HG02938 (cell line): ENCODE results near the gene MAD1L1.

Experiments used
- ATAC-seq: cut with Tn5 transposase; IDR thresholded peaks from one replicate; pipeline ENCODE4 v1.9.1; 2021; ENCODE audit warnings: mild to moderate bottlenecking, moderate library complexity; ENCODE audit not compliant: unreplicated experiment

MAD1L1 gene

DNA sequence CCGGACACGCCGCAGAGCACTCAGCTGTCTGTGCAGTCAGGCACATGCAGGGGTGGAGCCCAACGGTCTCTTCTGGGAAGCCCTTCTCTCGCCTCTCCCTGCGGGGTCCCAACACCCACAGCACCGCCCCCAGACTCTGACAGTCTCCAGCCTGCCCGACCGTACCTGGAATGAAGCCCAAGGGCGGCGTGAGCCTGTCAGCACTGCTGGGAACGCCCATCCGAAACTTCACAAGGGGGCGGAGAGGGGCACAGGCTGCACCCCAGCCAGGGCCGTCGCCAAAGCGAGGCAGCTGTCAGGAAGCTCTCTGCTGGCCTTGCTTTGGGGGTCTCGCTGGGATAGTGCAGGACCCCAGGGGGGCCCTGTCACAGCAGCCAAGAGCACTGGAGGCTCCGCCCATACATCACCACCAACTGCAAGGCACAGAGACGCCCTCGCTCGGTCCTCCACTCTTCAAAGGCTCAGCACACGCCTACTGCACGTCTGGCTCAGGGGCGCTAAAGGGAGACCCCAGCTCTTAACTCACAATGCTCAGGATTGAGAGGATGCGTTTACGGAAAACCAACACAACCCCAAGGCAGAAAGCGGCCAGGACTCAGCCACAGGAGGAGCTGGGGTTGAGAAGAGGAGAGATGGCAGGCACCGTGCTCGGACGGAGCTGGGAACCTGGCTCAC, 30.9 kb downstream of the MAD1L1 start:
- ATAC-seq = no peak

- ATAC-seq = no peak
Measured at GRCh38 chr7:2201128-2201527, 31.6 kb downstream of the MAD1L1 start.

- ATAC-seq = no peak
Measured at GRCh38 chr7:2200584-2200980, 32.2 kb downstream of the MAD1L1 start.

GRCh38 chr7:2199956-2200583, 32.7 kb downstream of the MAD1L1 start:
- no peak for ATAC-seq

GRCh38 chr7:2199528-2199927, 33.2 kb downstream of the MAD1L1 start:
- ATAC-seq = no peak

DNA sequence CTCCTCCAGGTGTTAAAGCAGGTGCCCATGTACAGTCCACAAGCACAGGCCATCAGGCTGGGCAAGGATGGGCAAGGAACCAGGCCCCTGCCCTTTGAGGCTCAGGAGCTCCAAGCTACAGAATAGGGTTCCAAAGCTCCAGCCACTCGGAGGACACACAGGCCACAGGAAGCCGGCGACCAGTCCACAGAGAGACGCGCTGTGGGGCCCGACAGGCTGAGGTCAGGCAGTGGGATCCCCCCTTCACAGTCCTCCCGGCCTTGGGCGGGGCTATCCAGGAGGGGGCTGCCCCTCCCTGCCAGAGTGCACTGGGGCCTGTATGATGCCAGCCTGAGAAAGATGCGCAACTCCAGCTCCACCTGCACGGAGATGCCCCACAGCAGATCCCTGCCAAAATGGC, 34.0 kb downstream of the MAD1L1 start:
- ATAC-seq = no peak

- ATAC-seq = no peak
Measured at GRCh38 chr7:2198206-2198605, 34.5 kb downstream of the MAD1L1 start.

- ATAC-seq = no peak
Measured at GRCh38 chr7:2197436-2198155, 35.1 kb downstream of the MAD1L1 start.

GRCh38 chr7:2196381-2197378, 36.1 kb downstream of the MAD1L1 start:
- ATAC-seq = no peak

GRCh38 chr7:2195400-2196246, 37.1 kb downstream of the MAD1L1 start:
- ATAC-seq = no peak

GRCh38 chr7:2193575-2194305, 39.0 kb downstream of the MAD1L1 start:
- ATAC-seq = no peak

DNA sequence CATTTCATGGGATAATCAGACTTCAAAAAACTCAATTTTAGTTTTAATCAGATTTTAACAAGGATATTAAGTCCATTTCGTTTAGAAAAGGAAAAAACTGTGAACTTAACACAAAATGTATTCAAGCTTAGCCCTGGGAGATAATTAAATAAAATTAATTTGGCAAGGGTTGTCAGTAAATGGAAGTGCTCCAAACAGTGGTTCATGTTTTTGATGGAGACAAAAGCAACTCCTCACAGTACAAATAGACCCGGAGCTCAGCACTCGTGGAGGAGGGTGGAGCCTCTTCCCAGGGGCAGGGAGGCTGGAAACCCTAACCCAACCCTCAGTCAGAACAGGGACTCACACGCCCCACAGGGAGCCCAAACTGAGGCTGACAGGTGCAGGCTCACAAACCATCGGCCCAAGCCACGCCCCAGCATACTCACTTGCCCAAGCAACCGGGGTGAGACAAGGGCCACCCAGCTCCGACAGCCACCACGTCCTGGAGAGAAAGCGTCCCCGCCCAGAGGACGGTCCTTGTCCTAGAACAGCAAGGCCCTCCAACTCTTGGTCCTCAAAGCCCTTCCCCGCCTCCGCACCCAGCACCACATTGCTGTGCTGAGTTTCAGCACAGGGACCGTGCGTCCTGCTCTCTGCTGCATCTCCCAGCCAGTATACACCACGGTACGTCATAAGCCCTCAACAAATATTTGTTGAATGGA, 39.8 kb downstream of the MAD1L1 start:
- ATAC-seq = no peak

- no peak for ATAC-seq
Measured at GRCh38 chr7:2191016-2191415, 41.7 kb downstream of the MAD1L1 start.

DNA sequence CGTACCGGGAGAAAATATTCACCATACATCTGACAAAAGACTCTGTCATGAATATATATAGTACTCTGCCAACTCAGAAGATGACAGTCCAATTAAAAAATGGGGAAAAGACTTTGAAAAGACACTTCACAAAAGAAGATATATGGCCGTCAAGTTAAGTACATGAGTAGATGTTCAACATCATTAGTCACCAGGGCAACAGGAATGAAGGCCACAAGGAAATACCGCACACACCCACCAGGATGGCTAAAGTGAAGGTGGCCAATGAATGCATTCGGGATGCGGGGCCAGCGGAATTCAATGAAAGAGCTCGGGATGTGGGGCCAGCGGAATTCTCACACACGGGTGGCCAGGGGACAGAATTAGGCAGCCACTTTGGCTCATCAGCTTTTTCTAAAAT, 42.2 kb downstream of the MAD1L1 start:
- ATAC-seq = no peak

GRCh38 chr7:2186166-2186565, 46.6 kb downstream of the MAD1L1 start:
- no peak for ATAC-seq

GRCh38 chr7:2185715-2186114, 47.0 kb downstream of the MAD1L1 start:
- ATAC-seq = no peak

DNA sequence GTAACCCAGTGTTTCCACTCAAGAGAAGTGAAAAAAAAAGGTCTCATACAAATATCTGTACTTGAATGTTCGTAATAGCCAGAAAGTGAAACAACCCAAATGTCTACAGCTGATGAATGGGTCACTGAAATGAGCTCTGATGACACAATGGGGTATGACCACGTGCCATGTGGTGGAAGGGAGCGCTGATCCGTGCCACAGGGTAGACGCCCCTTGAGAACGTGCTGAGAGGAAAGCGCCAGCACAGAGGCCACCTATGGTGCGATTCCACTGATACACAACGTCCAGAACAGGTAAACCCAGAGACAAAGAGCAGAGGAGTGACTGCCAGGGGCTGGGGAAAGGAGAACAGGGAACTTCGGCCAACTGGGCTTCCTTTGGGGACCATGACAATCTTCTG, 50.3 kb downstream of the MAD1L1 start:
- ATAC-seq = no peak

- ATAC-seq = no peak
Measured at GRCh38 chr7:2181077-2181854, 51.5 kb downstream of the MAD1L1 start.
